Hepatocyte (in vitro differentiated cells): ENCODE results near the gene PRDM15.

Source experiments
- EZH2phosphoT487 ChIP-seq: fragments of 200-600 bp; sonication (generic); IDR thresholded peaks from one replicate; pipeline ENCODE4 v1.6.1; 2018; ENCODE audit warnings: antibody characterized with exemption, mild to moderate bottlenecking, low read depth, moderate library complexity; ENCODE audit not compliant: unreplicated experiment, severe bottlenecking
- TF ChIP-seq, protein P1 (sequence below): fragments of 200-600 bp; sonication (generic); IDR thresholded peaks from 2 replicates; pipeline ENCODE4 v1.5.1; 2016; ENCODE audit warnings: antibody characterized with exemption, mild to moderate bottlenecking; ENCODE audit not compliant: poor library complexity

- TF ChIP-seq, protein P1, sequence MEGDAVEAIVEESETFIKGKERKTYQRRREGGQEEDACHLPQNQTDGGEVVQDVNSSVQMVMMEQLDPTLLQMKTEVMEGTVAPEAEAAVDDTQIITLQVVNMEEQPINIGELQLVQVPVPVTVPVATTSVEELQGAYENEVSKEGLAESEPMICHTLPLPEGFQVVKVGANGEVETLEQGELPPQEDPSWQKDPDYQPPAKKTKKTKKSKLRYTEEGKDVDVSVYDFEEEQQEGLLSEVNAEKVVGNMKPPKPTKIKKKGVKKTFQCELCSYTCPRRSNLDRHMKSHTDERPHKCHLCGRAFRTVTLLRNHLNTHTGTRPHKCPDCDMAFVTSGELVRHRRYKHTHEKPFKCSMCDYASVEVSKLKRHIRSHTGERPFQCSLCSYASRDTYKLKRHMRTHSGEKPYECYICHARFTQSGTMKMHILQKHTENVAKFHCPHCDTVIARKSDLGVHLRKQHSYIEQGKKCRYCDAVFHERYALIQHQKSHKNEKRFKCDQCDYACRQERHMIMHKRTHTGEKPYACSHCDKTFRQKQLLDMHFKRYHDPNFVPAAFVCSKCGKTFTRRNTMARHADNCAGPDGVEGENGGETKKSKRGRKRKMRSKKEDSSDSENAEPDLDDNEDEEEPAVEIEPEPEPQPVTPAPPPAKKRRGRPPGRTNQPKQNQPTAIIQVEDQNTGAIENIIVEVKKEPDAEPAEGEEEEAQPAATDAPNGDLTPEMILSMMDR: no peak
- TF ChIP-seq EZH2phosphoT487: no peak
Observed at GRCh38 chr21:41869771-41870170, 9.4 kb downstream of the PRDM15 start.
